ENCODE data around the gene NAA80. TPM values are rescaled to one million over a fixed set of nuclear protein-coding genes. Genes with fewer than 3 reads are reported as not detected.

The NAA80 gene
- total and polyA plus RNA-seq, 8 donors = 3.1 to 107 (median 17.0) TPM

DNA sequence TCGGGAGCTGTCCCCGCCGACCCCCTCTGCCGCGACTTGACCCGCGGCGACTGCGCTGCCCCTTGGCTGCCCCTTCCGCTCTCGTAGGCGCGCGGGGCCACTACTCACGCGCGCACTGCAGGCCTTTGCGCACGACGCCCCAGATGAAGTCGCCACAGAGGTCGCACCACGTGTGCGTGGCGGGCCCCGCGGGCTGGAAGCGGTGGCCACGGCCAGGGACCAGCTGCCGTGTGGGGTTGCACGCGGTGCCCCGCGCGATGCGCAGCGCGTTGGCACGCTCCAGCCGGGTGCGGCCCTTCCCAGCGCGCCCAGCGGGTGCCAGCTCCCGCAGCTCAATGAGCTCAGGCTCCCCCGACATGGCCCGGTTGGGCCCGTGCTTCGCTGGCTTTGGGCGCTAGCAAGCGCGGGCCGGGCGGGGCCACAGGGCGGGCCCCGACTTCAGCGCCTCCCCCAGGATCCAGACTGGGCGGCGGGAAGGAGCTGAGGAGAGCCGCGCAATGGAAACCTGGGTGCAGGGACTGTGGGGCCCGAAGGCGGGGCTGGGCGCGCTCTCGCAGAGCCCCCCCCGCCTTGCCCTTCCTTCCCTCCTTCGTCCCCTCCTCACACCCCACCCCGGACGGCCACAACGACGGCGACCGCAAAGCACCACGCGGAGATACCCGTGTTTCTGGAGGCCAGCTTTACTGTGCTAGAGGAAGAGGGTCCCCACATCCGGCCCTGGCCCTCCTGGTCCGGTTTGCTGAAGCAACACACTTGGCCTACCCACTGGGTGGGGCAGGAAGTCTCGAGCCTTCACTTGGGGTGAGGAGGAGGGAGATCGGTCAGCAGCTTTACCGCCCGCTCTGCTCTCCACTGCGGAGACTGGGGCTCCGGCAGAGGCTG, 41.5 kb upstream of the NAA80 start, which contains the start of gene RASSF1:
TSS of gene RASSF1 (minus strand) at position 389 of the 882 bp plus-strand sequence. CDS start at position 358, 31 bp downstream.
- Histone ChIP-seq H3K4me3 (peak within 1 kb of the TSS; percentile 50 to 52 (median 52)), H3K27ac (peak within 1 kb of the TSS; percentile 69 to 99 (median 96)), H3K4me1 (peaks cover 46 to 67% (median 61%) of the 10 kb centered on the region in 4 donors), H3K36me3 (no peaks in the 10 kb centered on the region), H3K27me3 (no peaks in the 10 kb centered on the region), H3K9me3 (no peaks in the 10 kb centered on the region)
- intact Hi-C loops (cut with DNase I; ENCODE audit: low total_unique reads) = no loop called here
- 1 to 7% (median 3%) methylated on average over 44 to 85 of the region's 85 CpGs for WGBS, 5 donors
- peak; percentile 79 to 91 for DNase-seq
- peak in 1 of 4 donors; percentile 18 for TF ChIP-seq POLR2A (IDR thresholded peaks at IDR 0.05)
- TF ChIP-seq, protein P1, sequence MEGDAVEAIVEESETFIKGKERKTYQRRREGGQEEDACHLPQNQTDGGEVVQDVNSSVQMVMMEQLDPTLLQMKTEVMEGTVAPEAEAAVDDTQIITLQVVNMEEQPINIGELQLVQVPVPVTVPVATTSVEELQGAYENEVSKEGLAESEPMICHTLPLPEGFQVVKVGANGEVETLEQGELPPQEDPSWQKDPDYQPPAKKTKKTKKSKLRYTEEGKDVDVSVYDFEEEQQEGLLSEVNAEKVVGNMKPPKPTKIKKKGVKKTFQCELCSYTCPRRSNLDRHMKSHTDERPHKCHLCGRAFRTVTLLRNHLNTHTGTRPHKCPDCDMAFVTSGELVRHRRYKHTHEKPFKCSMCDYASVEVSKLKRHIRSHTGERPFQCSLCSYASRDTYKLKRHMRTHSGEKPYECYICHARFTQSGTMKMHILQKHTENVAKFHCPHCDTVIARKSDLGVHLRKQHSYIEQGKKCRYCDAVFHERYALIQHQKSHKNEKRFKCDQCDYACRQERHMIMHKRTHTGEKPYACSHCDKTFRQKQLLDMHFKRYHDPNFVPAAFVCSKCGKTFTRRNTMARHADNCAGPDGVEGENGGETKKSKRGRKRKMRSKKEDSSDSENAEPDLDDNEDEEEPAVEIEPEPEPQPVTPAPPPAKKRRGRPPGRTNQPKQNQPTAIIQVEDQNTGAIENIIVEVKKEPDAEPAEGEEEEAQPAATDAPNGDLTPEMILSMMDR (IDR thresholded peaks at IDR 0.05) = no peak
- TF ChIP-seq EP300 (IDR thresholded peaks at IDR 0.05) = no peak
- TF ChIP-seq POLR2AphosphoS5 (IDR thresholded peaks at IDR 0.05) = peak in 2 of 3 donors; percentile 39 to 64

DNA sequence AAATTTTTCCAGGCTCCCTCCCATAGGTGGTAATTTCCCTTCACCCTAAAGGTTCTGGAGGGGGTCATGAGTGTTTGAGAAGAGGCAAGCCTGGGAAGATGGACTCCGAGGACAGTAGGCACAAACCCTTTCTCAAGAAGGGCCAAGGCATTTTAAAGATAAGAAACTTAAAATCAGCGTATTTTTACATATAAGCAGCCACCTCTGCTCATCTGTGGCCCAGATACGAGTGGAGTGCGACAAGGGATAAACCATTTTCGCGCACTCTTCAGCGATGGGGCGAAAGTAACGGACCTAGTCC, 40.9 kb upstream of the NAA80 start:
- no peak for TF ChIP-seq EP300 (IDR thresholded peaks at IDR 0.05)
- no peak for TF ChIP-seq POLR2AphosphoS5 (IDR thresholded peaks at IDR 0.05)
- no peak for TF ChIP-seq POLR2A (IDR thresholded peaks at IDR 0.05)
- TF ChIP-seq, protein P1 (IDR thresholded peaks at IDR 0.05) = no peak
- intact Hi-C loops (cut with DNase I; ENCODE audit: low total_unique reads) = no loop called here
- 15 to 33% (median 28%) methylated on average over 9 of the region's 9 CpGs for WGBS, 5 donors

DNA sequence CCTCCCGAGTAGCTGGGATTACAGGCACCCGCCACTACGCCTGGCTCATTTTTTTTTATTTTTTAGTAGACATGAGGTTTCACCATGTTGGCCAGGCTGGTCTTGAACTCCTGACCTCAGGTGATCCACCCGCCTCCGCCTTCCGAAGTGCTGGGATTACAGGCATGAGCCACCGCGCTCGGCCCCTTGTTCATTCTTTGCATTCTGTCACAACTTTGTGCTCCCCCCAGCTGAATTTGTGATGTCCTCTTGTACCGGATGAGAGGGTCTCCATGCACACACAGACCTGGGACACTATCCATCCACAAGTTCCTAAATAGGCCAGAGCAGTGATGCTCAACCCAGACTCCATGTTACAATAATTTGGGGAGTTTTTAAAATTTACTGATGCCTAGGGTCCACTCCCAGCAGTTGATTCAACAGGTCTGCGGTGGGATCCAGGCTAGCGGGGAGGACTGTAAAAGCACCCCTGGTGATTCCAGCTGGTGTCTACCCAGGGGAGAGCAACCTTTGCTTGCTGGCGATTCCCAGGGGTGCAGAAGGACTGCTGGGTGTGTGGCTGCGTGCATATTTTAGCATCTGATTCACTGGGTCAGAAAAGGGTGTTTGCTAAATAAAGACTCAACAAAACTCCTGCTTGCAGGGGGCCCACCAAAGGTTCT, 40.4 kb upstream of the NAA80 start:
- H3K4me3 ChIP-seq = peak overlapping the region; percentile 50 to 52 (median 52)
- 66 to 79% (median 77%) methylated on average over 14 of the region's 14 CpGs for WGBS, 5 donors
- TF ChIP-seq, protein P1 (IDR thresholded peaks at IDR 0.05) = no peak
- no peak for TF ChIP-seq POLR2A (IDR thresholded peaks at IDR 0.05)
- TF ChIP-seq POLR2AphosphoS5 (IDR thresholded peaks at IDR 0.05) = no peak
- TF ChIP-seq EP300 (IDR thresholded peaks at IDR 0.05) = no peak
- H3K36me3 ChIP-seq = no peaks in the 10 kb centered on the region
- peak overlapping the region in 4 of 5 donors; percentile 96 to 99 (median 96) for H3K27ac ChIP-seq
- peaks cover 50 to 68% (median 63%) of the 10 kb centered on the region in 4 donors for H3K4me1 ChIP-seq
- H3K9me3 ChIP-seq = no peaks in the 10 kb centered on the region
- no peak for DNase-seq
- intact Hi-C loops (cut with DNase I; ENCODE audit: low total_unique reads) = no loop called here
- no peaks in the 10 kb centered on the region for H3K27me3 ChIP-seq

More for the DNA sequence above, 40.9 kb upstream of the NAA80 start:
- no peaks in the 10 kb centered on the region for H3K36me3 ChIP-seq
- peak overlapping the region; percentile 69 to 99 (median 96) for H3K27ac ChIP-seq
- no peaks in the 10 kb centered on the region for H3K27me3 ChIP-seq
- peaks cover 46 to 67% (median 61%) of the 10 kb centered on the region in 4 donors for H3K4me1 ChIP-seq
- H3K4me3 ChIP-seq = peak overlapping the region; percentile 50 to 52 (median 52)
- H3K9me3 ChIP-seq = no peaks in the 10 kb centered on the region
- DNase-seq = no peak

DNA sequence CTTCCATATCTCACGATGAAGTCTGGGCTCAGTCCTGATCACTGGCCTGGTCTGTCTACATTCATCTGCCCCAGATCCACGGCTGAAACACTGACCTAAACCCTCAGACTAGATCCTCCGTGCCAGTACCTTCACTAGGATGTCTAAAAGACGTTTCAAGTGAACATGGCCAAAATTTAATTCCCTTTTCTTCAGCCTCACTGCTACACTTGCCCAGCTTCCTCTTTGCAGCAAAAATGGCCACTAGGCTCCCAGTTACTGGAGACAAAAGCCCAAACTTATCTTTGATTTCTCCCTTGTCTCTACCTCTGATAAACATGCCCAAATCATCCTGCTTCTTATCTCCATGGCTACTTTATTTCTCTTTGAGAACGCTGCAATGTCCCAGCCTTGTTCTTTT, 39.8 kb upstream of the NAA80 start:
- WGBS, 5 donors = 55 to 69% (median 60%) methylated on average over 5 of the region's 5 CpGs
- H3K9me3 ChIP-seq = no peaks in the 10 kb centered on the region
- peak overlapping the region; percentile 26 to 99 (median 96) for H3K27ac ChIP-seq
- DNase-seq = no peak
- TF ChIP-seq, protein P1 (IDR thresholded peaks at IDR 0.05) = no peak
- TF ChIP-seq POLR2A (IDR thresholded peaks at IDR 0.05) = no peak
- TF ChIP-seq POLR2AphosphoS5 (IDR thresholded peaks at IDR 0.05) = no peak
- no peak for TF ChIP-seq EP300 (IDR thresholded peaks at IDR 0.05)
- H3K4me3 ChIP-seq = peak overlapping the region in 2 of 4 donors; percentile 63 to 72
- no peaks in the 10 kb centered on the region for H3K27me3 ChIP-seq
- intact Hi-C loops (cut with DNase I; ENCODE audit: low total_unique reads) = no loop called here
- H3K4me1 ChIP-seq = peaks cover 57 to 75% (median 69%) of the 10 kb centered on the region in 4 donors
- H3K36me3 ChIP-seq = no peaks in the 10 kb centered on the region
